Epithelial cell of proximal tubule (primary cell): ENCODE results near the gene SMAD3. TPM values are rescaled to one million over a fixed set of nuclear protein-coding genes. Genes with fewer than 3 reads are reported as not detected.

Source experiments
- DNase-seq: peaks from one replicate; pipeline ENCODE4 v3.0.0-alpha.2; 2011; ENCODE audit warnings: low read depth
- H3K4me3 ChIP-seq: 2 replicates; pipeline ENCODE4 v1.5.1; 2011; ENCODE audit warnings: low read depth, mild to moderate bottlenecking, low read length
- total RNA-seq: library from RNA; depleted of rRNA; stranded (reverse); fragments of >200 nt; gene quantifications from 2 replicates; pipeline ENCODE4 v1.2.3, GENCODE V29; 2015
- TF ChIP-seq, protein P1 (sequence below): conservative IDR thresholded peaks from 2 replicates; pipeline ENCODE4 v1.5.1; 2012; ENCODE audit warnings: low read depth, mild to moderate bottlenecking, low read length

SMAD3 gene
- total RNA-seq, 1 donor from 2014 or later: 97.4 TPM

GRCh38 chr15:67042551-67043142 lies 22.8 kb upstream of the SMAD3 start:
- TF ChIP-seq, protein P1, sequence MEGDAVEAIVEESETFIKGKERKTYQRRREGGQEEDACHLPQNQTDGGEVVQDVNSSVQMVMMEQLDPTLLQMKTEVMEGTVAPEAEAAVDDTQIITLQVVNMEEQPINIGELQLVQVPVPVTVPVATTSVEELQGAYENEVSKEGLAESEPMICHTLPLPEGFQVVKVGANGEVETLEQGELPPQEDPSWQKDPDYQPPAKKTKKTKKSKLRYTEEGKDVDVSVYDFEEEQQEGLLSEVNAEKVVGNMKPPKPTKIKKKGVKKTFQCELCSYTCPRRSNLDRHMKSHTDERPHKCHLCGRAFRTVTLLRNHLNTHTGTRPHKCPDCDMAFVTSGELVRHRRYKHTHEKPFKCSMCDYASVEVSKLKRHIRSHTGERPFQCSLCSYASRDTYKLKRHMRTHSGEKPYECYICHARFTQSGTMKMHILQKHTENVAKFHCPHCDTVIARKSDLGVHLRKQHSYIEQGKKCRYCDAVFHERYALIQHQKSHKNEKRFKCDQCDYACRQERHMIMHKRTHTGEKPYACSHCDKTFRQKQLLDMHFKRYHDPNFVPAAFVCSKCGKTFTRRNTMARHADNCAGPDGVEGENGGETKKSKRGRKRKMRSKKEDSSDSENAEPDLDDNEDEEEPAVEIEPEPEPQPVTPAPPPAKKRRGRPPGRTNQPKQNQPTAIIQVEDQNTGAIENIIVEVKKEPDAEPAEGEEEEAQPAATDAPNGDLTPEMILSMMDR: no peak
- DNase-seq: no peak
- no peak overlapping the region for H3K4me3 ChIP-seq

- H3K4me3 ChIP-seq: no peak overlapping the region
- TF ChIP-seq, protein P1: no peak
- DNase-seq: peak; percentile 81
Measured at GRCh38 chr15:67043939-67044771, 21.2 kb upstream of the SMAD3 start.

- H3K4me3 ChIP-seq: no peak overlapping the region
- no peak for DNase-seq
- TF ChIP-seq, protein P1: no peak
Measured at GRCh38 chr15:67047149-67047661, 18.2 kb upstream of the SMAD3 start.

- TF ChIP-seq, protein P1: no peak
- H3K4me3 ChIP-seq: peak overlapping the region; percentile 5
- peak; percentile 97 for DNase-seq
Measured at GRCh38 chr15:67048281-67049279, 16.8 kb upstream of the SMAD3 start.

GRCh38 chr15:67049351-67050044 lies 15.9 kb upstream of the SMAD3 start:
- peak; percentile 86 for DNase-seq
- no peak overlapping the region for H3K4me3 ChIP-seq
- TF ChIP-seq, protein P1: no peak

GRCh38 chr15:67050062-67050461 lies 15.3 kb upstream of the SMAD3 start:
- TF ChIP-seq, protein P1: no peak
- H3K4me3 ChIP-seq: no peak overlapping the region
- no peak for DNase-seq
